Measurements from ENCODE around the gene MBTPS2. TPM values are rescaled to one million over a fixed set of nuclear protein-coding genes. Genes with fewer than 3 reads are reported as not detected.

The MBTPS2 gene
- total and polyA plus RNA-seq, 4 donors, result 5.6 to 13.5 (median 9.9) TPM

- Histone ChIP-seq H3K27me3 (ENCODE audit: control insufficient read depth in 4 of 4, insufficient read depth in 4 of 4, low read length in 3 of 4) (peaks cover 0 to 3% (median 0%) of the 10 kb centered on the region in 4 donors), H3K4me3 (ENCODE audit: low read depth in 1 of 3, low read length in 3 of 3) (no peak overlapping the region)
These were observed 32.7 kb upstream of the MBTPS2 start for GRCh38 chrX:21806691-21807090.

More at GRCh38 chrX:21806691-21807090, 32.7 kb upstream of the MBTPS2 start:
- no peak overlapping the region for H3K9ac ChIP-seq (ENCODE audit: low read depth in 1 of 2, low read length in 2 of 2)
- no peaks in the 10 kb centered on the region for H3K4me1 ChIP-seq (ENCODE audit: control insufficient read depth in 4 of 4, insufficient read depth in 4 of 4, low read length in 3 of 4)
- DNase-seq (ENCODE audit: low spot score), result no peak
- no peaks in the 10 kb centered on the region for H3K9me3 ChIP-seq (ENCODE audit: control insufficient read depth in 4 of 4, low read length in 3 of 4)
- TF ChIP-seq FOXA2 (IDR thresholded peaks at IDR 0.05), result no peak
- TF ChIP-seq REST (IDR thresholded peaks at IDR 0.05), result no peak
- no peak for TF ChIP-seq HNF4G (IDR thresholded peaks at IDR 0.05)
- no peak for TF ChIP-seq GABPA (IDR thresholded peaks at IDR 0.05 in 1 of 2, conservative IDR thresholded peaks at IDR 0.05 in 1 of 2)
- no peak for TF ChIP-seq HNF4A (conservative IDR thresholded peaks at IDR 0.05)
- no peak for TF ChIP-seq FOXA1 (IDR thresholded peaks at IDR 0.05)
- TF ChIP-seq ZBTB33 (IDR thresholded peaks at IDR 0.05), result no peak
- TF ChIP-seq JUND (IDR thresholded peaks at IDR 0.05), result no peak
- no peak for TF ChIP-seq YY1 (IDR thresholded peaks at IDR 0.05)
- no peak for TF ChIP-seq CTCF (IDR thresholded peaks at IDR 0.05; ENCODE audit: low read depth, low read length, missing input control)
- TF ChIP-seq MAX (IDR thresholded peaks at IDR 0.05), result no peak
- no peak for TF ChIP-seq EGR1 (IDR thresholded peaks at IDR 0.05; ENCODE audit: low read depth in 2 of 2)
- TF ChIP-seq ATF3 (IDR thresholded peaks at IDR 0.05), result no peak
- TF ChIP-seq NR2F2 (IDR thresholded peaks at IDR 0.05), result no peak
- TF ChIP-seq RXRA (IDR thresholded peaks at IDR 0.05), result no peak
- TF ChIP-seq RAD21 (IDR thresholded peaks at IDR 0.05), result no peak
- no peak overlapping the region for H3K27ac ChIP-seq (ENCODE audit: low read depth in 1 of 2, low read length in 2 of 2)
- H3K36me3 ChIP-seq (ENCODE audit: control insufficient read depth in 4 of 4, insufficient read depth in 3 of 4, low read depth in 1 of 4, low read length in 3 of 4), result no peaks in the 10 kb centered on the region

All from liver (tissue), 9 donors.